ENCODE data around the gene STAB1.

DNA sequence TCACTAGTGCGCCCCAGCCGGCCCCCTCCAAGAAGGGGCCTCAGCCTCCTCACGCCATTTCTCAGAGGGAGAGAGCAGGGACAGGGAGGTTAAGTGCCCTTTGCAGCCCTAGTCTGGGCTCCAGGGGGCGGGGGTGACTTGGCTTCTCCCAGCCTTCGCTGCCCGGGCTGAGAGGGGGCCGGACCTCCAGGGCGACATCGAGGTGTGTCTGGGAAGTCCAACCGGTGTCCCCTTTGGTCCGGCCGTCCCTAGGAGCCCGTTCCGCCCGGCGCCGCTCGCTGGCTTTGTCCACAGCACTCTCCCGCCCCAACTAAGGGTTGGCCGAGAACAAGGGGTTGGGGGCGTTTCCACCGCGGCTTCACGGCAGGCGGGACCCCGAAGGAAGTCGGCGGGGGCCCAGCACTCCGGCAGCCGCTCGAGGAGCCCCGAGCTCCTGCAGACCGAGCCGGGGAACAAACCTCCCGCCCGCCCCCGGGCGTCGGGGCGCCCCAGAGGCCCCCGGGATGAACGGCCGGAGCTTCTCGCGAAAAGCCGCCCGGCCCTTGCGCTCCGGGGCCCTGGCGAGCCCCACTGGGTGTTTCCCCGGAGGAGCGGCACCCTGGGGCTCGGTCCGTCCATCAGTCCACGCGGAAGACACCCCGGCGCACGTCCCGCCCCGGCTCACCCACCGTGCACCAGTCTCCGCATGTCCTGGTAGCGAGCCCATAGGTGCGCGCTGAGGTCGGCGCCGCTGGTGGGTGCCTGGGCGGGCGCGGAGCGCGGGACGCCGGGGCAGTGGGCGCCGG, 37.9 kb downstream of the STAB1 start:
- TF ChIP-seq, protein P1, sequence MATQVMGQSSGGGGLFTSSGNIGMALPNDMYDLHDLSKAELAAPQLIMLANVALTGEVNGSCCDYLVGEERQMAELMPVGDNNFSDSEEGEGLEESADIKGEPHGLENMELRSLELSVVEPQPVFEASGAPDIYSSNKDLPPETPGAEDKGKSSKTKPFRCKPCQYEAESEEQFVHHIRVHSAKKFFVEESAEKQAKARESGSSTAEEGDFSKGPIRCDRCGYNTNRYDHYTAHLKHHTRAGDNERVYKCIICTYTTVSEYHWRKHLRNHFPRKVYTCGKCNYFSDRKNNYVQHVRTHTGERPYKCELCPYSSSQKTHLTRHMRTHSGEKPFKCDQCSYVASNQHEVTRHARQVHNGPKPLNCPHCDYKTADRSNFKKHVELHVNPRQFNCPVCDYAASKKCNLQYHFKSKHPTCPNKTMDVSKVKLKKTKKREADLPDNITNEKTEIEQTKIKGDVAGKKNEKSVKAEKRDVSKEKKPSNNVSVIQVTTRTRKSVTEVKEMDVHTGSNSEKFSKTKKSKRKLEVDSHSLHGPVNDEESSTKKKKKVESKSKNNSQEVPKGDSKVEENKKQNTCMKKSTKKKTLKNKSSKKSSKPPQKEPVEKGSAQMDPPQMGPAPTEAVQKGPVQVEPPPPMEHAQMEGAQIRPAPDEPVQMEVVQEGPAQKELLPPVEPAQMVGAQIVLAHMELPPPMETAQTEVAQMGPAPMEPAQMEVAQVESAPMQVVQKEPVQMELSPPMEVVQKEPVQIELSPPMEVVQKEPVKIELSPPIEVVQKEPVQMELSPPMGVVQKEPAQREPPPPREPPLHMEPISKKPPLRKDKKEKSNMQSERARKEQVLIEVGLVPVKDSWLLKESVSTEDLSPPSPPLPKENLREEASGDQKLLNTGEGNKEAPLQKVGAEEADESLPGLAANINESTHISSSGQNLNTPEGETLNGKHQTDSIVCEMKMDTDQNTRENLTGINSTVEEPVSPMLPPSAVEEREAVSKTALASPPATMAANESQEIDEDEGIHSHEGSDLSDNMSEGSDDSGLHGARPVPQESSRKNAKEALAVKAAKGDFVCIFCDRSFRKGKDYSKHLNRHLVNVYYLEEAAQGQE (IDR thresholded peaks at IDR 0.05; ENCODE audit: insufficient replicate concordance, low read depth), result no peak
- no peak for TF ChIP-seq POLR2AphosphoS5 (IDR thresholded peaks at IDR 0.05; ENCODE audit: low read depth)

All from HL-60 (cell line).